Ishikawa (cell line): ENCODE results near the gene FBXL5.

Experiments used
- CEBPB ChIP-seq: IDR thresholded peaks from 2 replicates; pipeline ENCODE4 v1.6.1; 2012
- EGR1 ChIP-seq: IDR thresholded peaks from 2 replicates; pipeline ENCODE4 v1.6.1; 2012
- YY1 ChIP-seq: IDR thresholded peaks from 2 replicates; pipeline ENCODE4 v1.6.1; 2012; ENCODE audit warnings: low read depth

DNA sequence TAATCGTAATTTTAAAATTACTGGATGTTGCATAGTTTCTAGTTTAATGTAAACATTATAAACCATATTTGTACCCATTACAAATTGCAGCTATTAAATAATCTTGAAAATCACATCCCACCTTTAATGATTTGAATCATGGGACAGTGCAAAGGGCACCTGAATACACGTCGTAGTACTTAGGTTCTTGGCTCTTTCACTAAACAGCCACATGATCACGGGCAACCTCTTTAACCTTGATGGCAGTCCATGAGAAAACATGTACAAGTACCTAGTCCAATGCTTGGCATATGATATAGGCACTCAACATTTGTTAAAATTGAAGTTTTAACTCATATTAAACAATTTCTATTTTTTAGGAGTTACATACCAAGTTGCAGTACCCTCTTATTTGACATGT lies 11.8 kb upstream of the FBXL5 start:
- no peak for TF ChIP-seq YY1
- TF ChIP-seq EGR1: no peak
- TF ChIP-seq CEBPB: no peak
